Urothelium cell line (cell line): ENCODE data around the gene SIK3.

Source experiments
- DNase-seq: peaks from one replicate; pipeline ENCODE4 v3.0.0; 2011; ENCODE audit warnings: low spot score, mixed read lengths
- FAIRE-seq: peaks from 2 replicates; lab custom pipeline; 2011; peaks lifted over from hg19 to GRCh38; lab: Jason Lieb, UNC

SIK3 gene

GRCh38 chr11:116935514-116935913, 162.7 kb downstream of the SIK3 start:
- FAIRE-seq = no peak
- DNase-seq = no peak

GRCh38 chr11:116935089-116935488, 163.1 kb downstream of the SIK3 start:
- no peak for FAIRE-seq
- DNase-seq = no peak

GRCh38 chr11:116933961-116934360, 164.3 kb downstream of the SIK3 start:
- FAIRE-seq = no peak
- no peak for DNase-seq

- FAIRE-seq (no peak), DNase-seq (no peak)
Measured at GRCh38 chr11:116932181-116932580, 166.0 kb downstream of the SIK3 start.

GRCh38 chr11:116931206-116931953, 166.8 kb downstream of the SIK3 start:
- FAIRE-seq = no peak
- DNase-seq = no peak

- FAIRE-seq = no peak
Measured at GRCh38 chr11:116930586-116930985, 167.6 kb downstream of the SIK3 start.

GRCh38 chr11:116930177-116930576, 168.1 kb downstream of the SIK3 start:
- no peak for FAIRE-seq
- no peak for DNase-seq

More at GRCh38 chr11:116930586-116930985, 167.6 kb downstream of the SIK3 start:
- no peak for DNase-seq

GRCh38 chr11:116929414-116930090, 168.7 kb downstream of the SIK3 start:
- DNase-seq (no peak), FAIRE-seq (no peak)

- FAIRE-seq (no peak), DNase-seq (no peak)
Measured at GRCh38 chr11:116928845-116929244, 169.4 kb downstream of the SIK3 start.

GRCh38 chr11:116928102-116928777, 170.0 kb downstream of the SIK3 start:
- no peak for FAIRE-seq
- no peak for DNase-seq

- no peak for FAIRE-seq
Measured at GRCh38 chr11:116927163-116927974, 170.9 kb downstream of the SIK3 start.

GRCh38 chr11:116925050-116925449, 173.2 kb downstream of the SIK3 start:
- FAIRE-seq = no peak
- DNase-seq = no peak

More at GRCh38 chr11:116927163-116927974, 170.9 kb downstream of the SIK3 start:
- DNase-seq = no peak

GRCh38 chr11:116918925-116919655, 179.1 kb downstream of the SIK3 start:
- FAIRE-seq = no peak
- no peak for DNase-seq

GRCh38 chr11:116917632-116918031, 180.6 kb downstream of the SIK3 start:
- DNase-seq (no peak), FAIRE-seq (no peak)

- FAIRE-seq (no peak), DNase-seq (no peak)
Measured at GRCh38 chr11:116916886-116917285, 181.3 kb downstream of the SIK3 start.

GRCh38 chr11:116916052-116916451, 182.2 kb downstream of the SIK3 start:
- FAIRE-seq = no peak
- DNase-seq = no peak

- DNase-seq (no peak), FAIRE-seq (no peak)
Measured at GRCh38 chr11:116913000-116913399, 185.2 kb downstream of the SIK3 start.

- DNase-seq (no peak), FAIRE-seq (no peak)
Measured at GRCh38 chr11:116911976-116912734, 186.1 kb downstream of the SIK3 start.

- no peak for DNase-seq
Measured at GRCh38 chr11:116910847-116911246, 187.4 kb downstream of the SIK3 start.

More at GRCh38 chr11:116910847-116911246, 187.4 kb downstream of the SIK3 start:
- FAIRE-seq = no peak
